HG02970 (cell line): ENCODE measurements around the gene PUDP.

Experiments used
- ATAC-seq: cut with Tn5 transposase; IDR thresholded peaks from one replicate; pipeline ENCODE4 v1.9.1; 2021; ENCODE audit warnings: mild to moderate bottlenecking, moderate library complexity, moderate number of reproducible peaks; ENCODE audit not compliant: unreplicated experiment, low FRiP score

The PUDP gene

GRCh38 chrX:7077241-7078230 is 70.4 kb downstream of the PUDP start:
- ATAC-seq = no peak

- ATAC-seq = no peak
Measured at GRCh38 chrX:7076245-7076661, 71.7 kb downstream of the PUDP start.

GRCh38 chrX:7074908-7075204 is 73.1 kb downstream of the PUDP start:
- ATAC-seq = no peak

- no peak for ATAC-seq
Measured at GRCh38 chrX:7074148-7074907, 73.6 kb downstream of the PUDP start.

- ATAC-seq = no peak
Measured at GRCh38 chrX:7073336-7073735, 74.6 kb downstream of the PUDP start.

GRCh38 chrX:7072856-7073255 is 75.1 kb downstream of the PUDP start:
- no peak for ATAC-seq

GRCh38 chrX:7071390-7071789 is 76.6 kb downstream of the PUDP start:
- no peak for ATAC-seq

- ATAC-seq = no peak
Measured at GRCh38 chrX:7069556-7069955, 78.4 kb downstream of the PUDP start.

- no peak for ATAC-seq
Measured at GRCh38 chrX:7068939-7069367, 79.0 kb downstream of the PUDP start.

- no peak for ATAC-seq
Measured at GRCh38 chrX:7067256-7067655, 80.7 kb downstream of the PUDP start.

GRCh38 chrX:7065473-7065872 is 82.5 kb downstream of the PUDP start:
- ATAC-seq = no peak

- no peak for ATAC-seq
Measured at GRCh38 chrX:7062903-7063302, 85.0 kb downstream of the PUDP start.

GRCh38 chrX:7062276-7062675 is 85.7 kb downstream of the PUDP start:
- ATAC-seq = no peak

- ATAC-seq = no peak
Measured at GRCh38 chrX:7061429-7061828, 86.5 kb downstream of the PUDP start.

GRCh38 chrX:7060444-7060843 is 87.5 kb downstream of the PUDP start:
- no peak for ATAC-seq

GRCh38 chrX:7059859-7060258 is 88.1 kb downstream of the PUDP start:
- ATAC-seq = no peak

- ATAC-seq = peak; percentile 97
Measured at GRCh38 chrX:7059214-7059838, 88.6 kb downstream of the PUDP start.

GRCh38 chrX:7055386-7056137 is 92.4 kb downstream of the PUDP start:
- no peak for ATAC-seq

GRCh38 chrX:7054219-7055216 is 93.4 kb downstream of the PUDP start:
- no peak for ATAC-seq
